ENCODE measurements around the gene METTL25B.

METTL25B gene

DNA sequence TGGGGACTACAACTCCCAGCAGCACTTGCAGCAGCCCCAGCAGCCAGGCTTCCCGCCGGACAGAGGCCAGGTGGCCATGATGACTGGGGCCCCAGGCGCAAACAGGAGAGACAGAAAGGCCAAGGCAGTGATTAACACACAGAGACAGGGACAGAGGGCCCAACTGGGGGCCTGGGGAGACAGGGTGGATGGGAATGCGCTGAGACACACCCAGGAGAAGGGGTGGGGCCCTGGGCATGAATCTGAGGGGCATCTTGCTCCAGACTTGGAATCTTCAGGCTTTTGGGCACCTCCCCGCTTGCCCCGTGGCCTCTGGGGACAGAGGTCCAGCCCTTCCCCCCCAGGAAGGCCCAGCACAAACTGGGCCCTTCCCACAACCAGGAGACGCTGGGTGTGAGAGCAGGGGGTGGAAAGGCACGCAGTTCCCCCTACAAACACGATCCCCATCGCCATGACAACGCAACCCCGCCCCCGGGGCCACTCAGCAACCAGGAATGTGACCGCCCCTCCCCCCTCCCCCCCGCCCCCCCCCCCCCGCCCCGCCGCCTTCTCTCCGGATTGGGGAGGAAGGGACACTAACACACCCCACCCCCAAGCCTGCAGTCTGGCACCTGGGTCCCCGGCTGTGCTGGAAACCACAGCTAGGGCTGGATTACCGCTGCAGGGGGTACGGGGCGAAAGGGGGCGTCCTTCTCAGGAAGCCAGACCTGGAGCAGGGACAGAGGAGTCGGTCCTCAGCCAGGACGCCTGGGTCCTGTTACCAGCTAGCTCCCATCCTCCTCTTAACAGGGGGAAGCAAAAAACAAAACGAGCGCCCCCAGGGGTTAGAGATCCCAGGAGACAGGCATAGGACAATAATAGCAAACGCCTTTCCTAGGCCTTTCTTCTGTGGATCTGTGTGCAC, 18.7 kb downstream of the METTL25B start:
- TF ChIP-seq CTCF (conservative IDR thresholded peaks at IDR 0.05; ENCODE audit: low read length), result peak; percentile 55
- no peak for TF ChIP-seq EZH2phosphoT487 (IDR thresholded peaks at IDR 0.05; ENCODE audit: borderline replicate concordance)
- Histone ChIP-seq H4K20me1 (ENCODE audit: insufficient read depth, low read length, poor library complexity, severe bottlenecking) (peaks cover 55% of the 10 kb centered on the region), H3K4me1 (ENCODE audit: insufficient read depth, low read length, poor library complexity, severe bottlenecking) (peaks cover 28% of the 10 kb centered on the region), H3K36me3 (ENCODE audit: insufficient read depth, low read length) (peaks cover 34% of the 10 kb centered on the region; the same call in 1 of the 2 replicates), H3K4me2 (ENCODE audit: low read depth, low read length, poor library complexity, severe bottlenecking) (peak overlapping the region; percentile 99), H2AFZ (ENCODE audit: low read length) (no peak overlapping the region), H3F3A (ENCODE audit: low read depth) (peaks cover 14% of the 10 kb centered on the region; the same call in 1 of the 2 replicates), H3K9me2 (replicated peaks; ENCODE audit: low read depth, low read length) (no peaks in the 10 kb centered on the region), H3K9ac (ENCODE audit: low read depth, low read length, poor library complexity, severe bottlenecking) (peak overlapping the region; percentile 100), H3K27me3 (ENCODE audit: insufficient read depth, low read length, poor library complexity, severe bottlenecking) (peaks cover 6% of the 10 kb centered on the region), H3K79me2 (ENCODE audit: insufficient read depth, low read length) (peaks cover 86% of the 10 kb centered on the region), H3K9me3 (ENCODE audit: insufficient read depth, low read depth, low read length) (no peaks in the 10 kb centered on the region), H3K4me3 (ENCODE audit: low read length, poor library complexity, severe bottlenecking) (peak overlapping the region; percentile 90)

DNA sequence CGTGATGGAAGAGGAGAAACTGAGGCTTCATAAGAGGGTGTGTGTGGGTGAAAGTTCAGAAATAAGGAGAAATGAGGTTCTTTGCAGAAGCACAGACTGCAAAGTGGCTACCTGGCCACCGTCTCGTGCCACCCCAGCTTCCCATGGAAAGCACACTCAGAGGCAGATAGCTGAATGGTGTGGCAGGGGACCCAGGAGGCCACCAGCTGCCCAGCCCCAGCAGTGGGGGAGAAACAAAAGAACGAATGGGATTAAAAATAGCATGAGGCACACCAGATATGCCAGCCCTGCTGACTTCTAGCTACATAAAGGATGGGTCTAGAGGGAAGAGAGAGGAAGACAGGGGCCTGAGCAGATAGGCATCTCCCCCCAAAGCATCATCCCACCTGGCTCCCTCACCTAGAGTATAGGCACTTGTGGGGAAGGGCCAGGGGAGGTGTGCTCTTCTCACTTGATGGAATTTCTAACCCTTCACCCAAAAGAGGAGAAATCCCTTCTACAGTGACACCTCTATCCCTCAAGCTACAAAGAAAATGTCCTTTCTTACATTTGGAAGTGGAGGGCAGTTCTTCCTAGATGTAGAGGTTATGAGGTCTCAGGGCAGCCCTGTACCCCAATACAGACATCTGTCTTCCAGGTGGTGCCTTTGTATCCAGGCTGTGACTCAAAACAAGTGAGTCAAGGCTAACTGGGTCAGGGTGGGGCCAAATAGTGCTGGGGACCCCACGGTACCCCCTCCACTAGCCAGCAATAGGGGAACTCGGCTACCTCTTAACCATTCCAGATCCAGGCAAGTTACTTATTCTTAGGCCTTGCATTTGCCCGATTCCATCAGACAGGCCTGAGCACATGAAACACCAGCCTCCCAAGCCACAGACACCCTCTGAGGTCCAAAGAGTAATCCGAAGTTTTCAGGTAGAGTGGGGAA, 19.7 kb downstream of the METTL25B start:
- Histone ChIP-seq H3K4me1 (ENCODE audit: insufficient read depth, low read length, poor library complexity, severe bottlenecking) (peaks cover 33% of the 10 kb centered on the region), H3K9ac (ENCODE audit: low read depth, low read length, poor library complexity, severe bottlenecking) (peak overlapping the region; percentile 100), H3K4me2 (ENCODE audit: low read depth, low read length, poor library complexity, severe bottlenecking) (peak overlapping the region; percentile 99), H3K9me3 (ENCODE audit: insufficient read depth, low read depth, low read length) (no peaks in the 10 kb centered on the region), H3K9me2 (replicated peaks; ENCODE audit: low read depth, low read length) (no peaks in the 10 kb centered on the region), H3K27me3 (ENCODE audit: insufficient read depth, low read length, poor library complexity, severe bottlenecking) (peaks cover 6% of the 10 kb centered on the region), H3K79me2 (ENCODE audit: insufficient read depth, low read length) (peaks cover 97% of the 10 kb centered on the region), H3F3A (ENCODE audit: low read depth) (peaks cover 4% of the 10 kb centered on the region; the same call in 1 of the 2 replicates), H3K4me3 (ENCODE audit: low read length, poor library complexity, severe bottlenecking) (peak overlapping the region; percentile 90), H3K36me3 (ENCODE audit: insufficient read depth, low read length) (peaks cover 25% of the 10 kb centered on the region; the same call in 1 of the 2 replicates), H2AFZ (ENCODE audit: low read length) (no peak overlapping the region), H4K20me1 (ENCODE audit: insufficient read depth, low read length, poor library complexity, severe bottlenecking) (peaks cover 55% of the 10 kb centered on the region)
- TF ChIP-seq EZH2phosphoT487 (IDR thresholded peaks at IDR 0.05; ENCODE audit: borderline replicate concordance) (no peak), CTCF (conservative IDR thresholded peaks at IDR 0.05; ENCODE audit: low read length) (no peak)

- Histone ChIP-seq H3K4me3 (ENCODE audit: low read length, poor library complexity, severe bottlenecking) (peak overlapping the region; percentile 90), H3K4me1 (ENCODE audit: insufficient read depth, low read length, poor library complexity, severe bottlenecking) (peaks cover 36% of the 10 kb centered on the region), H3K36me3 (ENCODE audit: insufficient read depth, low read length) (peaks cover 17% of the 10 kb centered on the region; the same call in 1 of the 2 replicates), H3K9me2 (replicated peaks; ENCODE audit: low read depth, low read length) (no peaks in the 10 kb centered on the region), H3F3A (ENCODE audit: low read depth) (no peaks in the 10 kb centered on the region), H4K20me1 (ENCODE audit: insufficient read depth, low read length, poor library complexity, severe bottlenecking) (peaks cover 53% of the 10 kb centered on the region), H3K9me3 (ENCODE audit: insufficient read depth, low read depth, low read length) (no peaks in the 10 kb centered on the region), H3K9ac (ENCODE audit: low read depth, low read length, poor library complexity, severe bottlenecking) (peak overlapping the region; percentile 100), H3K27me3 (ENCODE audit: insufficient read depth, low read length, poor library complexity, severe bottlenecking) (peaks cover 6% of the 10 kb centered on the region), H3K4me2 (ENCODE audit: low read depth, low read length, poor library complexity, severe bottlenecking) (peak overlapping the region; percentile 99), H3K79me2 (ENCODE audit: insufficient read depth, low read length) (peaks cover 97% of the 10 kb centered on the region), H2AFZ (ENCODE audit: low read length) (no peak overlapping the region)
- no peak for TF ChIP-seq CTCF (conservative IDR thresholded peaks at IDR 0.05; ENCODE audit: low read length)
- TF ChIP-seq EZH2phosphoT487 (IDR thresholded peaks at IDR 0.05; ENCODE audit: borderline replicate concordance), result no peak
These were observed 20.6 kb downstream of the METTL25B start for GRCh38 chr1:156748670-156749418.
